HL-60 (cell line): ENCODE results near the gene IL20RA.

ENCODE experiments used
- DNase-seq, 2 experiments: peaks; one replicate each; pipeline ENCODE4 v3.0.0-alpha.2; 2010 to 2020; ENCODE audit warnings: low read depth in 1 of 2, low spot score in 1 of 2
- H3K27ac ChIP-seq: fragments of 250-450 bp; sonication (Bioruptor Pico); replicated peaks from 2 replicates; pipeline ENCODE4 v1.5.1; 2020; ENCODE audit warnings: mild to moderate bottlenecking, moderate library complexity
- H3K27me3 ChIP-seq: fragments of 250-450 bp; sonication (Bioruptor Pico); 2 replicates; pipeline ENCODE4 v1.5.1; 2021; ENCODE audit warnings: mild to moderate bottlenecking, moderate library complexity; ENCODE audit not compliant: insufficient read depth, poor library complexity, severe bottlenecking
- H3K4me3 ChIP-seq: replicated peaks from 2 replicates; pipeline ENCODE4 v1.5.1; 2011; ENCODE audit warnings: mild to moderate bottlenecking, control low read depth, low read length; ENCODE audit not compliant: insufficient read depth
- GABPA ChIP-seq: IDR thresholded peaks from 2 replicates; pipeline ENCODE4 v1.6.1; 2012; ENCODE audit warnings: low read depth
- POLR2AphosphoS5 ChIP-seq: IDR thresholded peaks from 2 replicates; pipeline ENCODE4 v1.6.1; 2012; ENCODE audit warnings: low read depth
- SPI1 ChIP-seq: IDR thresholded peaks from 2 replicates; pipeline ENCODE4 v1.6.1; 2012; ENCODE audit warnings: low read depth, mild to moderate bottlenecking, borderline replicate concordance
- TF ChIP-seq, protein P1 (sequence below): IDR thresholded peaks from 2 replicates; pipeline ENCODE4 v1.6.1; 2012; ENCODE audit warnings: low read depth; ENCODE audit not compliant: insufficient replicate concordance
- TF ChIP-seq, protein P2 (sequence below): IDR thresholded peaks from one replicate; pipeline ENCODE4 v1.5.1; 2011; ENCODE audit warnings: low read length, control low read depth, inconsistent platforms; ENCODE audit not compliant: insufficient read depth

IL20RA gene

DNA sequence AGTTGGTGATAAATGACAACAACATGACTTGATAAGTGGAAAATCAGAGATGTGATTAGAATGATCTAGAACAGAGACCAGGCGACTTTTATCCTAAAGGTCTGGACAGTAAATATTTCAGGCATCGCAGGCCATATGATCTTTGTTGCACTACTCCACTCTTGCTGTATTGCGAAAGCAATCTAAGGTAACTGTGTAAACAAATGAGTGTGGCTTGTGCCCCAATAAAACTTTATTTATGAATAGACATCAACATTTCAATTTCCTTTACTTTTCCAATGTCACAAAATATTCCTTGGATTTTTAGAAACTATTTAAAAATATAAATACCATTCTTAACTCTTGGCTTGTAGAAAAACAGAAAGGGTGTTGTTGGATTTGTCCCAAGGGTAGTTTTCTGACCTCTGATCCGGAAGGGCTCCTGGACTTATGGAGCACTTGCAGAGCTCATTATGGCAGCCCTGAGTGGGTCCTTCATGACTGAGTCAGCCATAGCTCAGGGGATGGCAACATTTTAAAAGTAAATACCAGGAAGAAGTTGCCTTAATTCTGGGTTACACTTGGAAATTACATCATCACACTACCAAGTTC is 34.5 kb downstream of the IL20RA start:
- Histone ChIP-seq H3K4me3 (no peak overlapping the region), H3K27me3 (peaks cover 5% of the 10 kb centered on the region), H3K27ac (no peak overlapping the region)
- DNase-seq, result no peak
- TF ChIP-seq GABPA (no peak), SPI1 (no peak), POLR2AphosphoS5 (no peak)
- TF ChIP-seq, protein P1, sequence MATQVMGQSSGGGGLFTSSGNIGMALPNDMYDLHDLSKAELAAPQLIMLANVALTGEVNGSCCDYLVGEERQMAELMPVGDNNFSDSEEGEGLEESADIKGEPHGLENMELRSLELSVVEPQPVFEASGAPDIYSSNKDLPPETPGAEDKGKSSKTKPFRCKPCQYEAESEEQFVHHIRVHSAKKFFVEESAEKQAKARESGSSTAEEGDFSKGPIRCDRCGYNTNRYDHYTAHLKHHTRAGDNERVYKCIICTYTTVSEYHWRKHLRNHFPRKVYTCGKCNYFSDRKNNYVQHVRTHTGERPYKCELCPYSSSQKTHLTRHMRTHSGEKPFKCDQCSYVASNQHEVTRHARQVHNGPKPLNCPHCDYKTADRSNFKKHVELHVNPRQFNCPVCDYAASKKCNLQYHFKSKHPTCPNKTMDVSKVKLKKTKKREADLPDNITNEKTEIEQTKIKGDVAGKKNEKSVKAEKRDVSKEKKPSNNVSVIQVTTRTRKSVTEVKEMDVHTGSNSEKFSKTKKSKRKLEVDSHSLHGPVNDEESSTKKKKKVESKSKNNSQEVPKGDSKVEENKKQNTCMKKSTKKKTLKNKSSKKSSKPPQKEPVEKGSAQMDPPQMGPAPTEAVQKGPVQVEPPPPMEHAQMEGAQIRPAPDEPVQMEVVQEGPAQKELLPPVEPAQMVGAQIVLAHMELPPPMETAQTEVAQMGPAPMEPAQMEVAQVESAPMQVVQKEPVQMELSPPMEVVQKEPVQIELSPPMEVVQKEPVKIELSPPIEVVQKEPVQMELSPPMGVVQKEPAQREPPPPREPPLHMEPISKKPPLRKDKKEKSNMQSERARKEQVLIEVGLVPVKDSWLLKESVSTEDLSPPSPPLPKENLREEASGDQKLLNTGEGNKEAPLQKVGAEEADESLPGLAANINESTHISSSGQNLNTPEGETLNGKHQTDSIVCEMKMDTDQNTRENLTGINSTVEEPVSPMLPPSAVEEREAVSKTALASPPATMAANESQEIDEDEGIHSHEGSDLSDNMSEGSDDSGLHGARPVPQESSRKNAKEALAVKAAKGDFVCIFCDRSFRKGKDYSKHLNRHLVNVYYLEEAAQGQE, result no peak
- TF ChIP-seq, protein P2, sequence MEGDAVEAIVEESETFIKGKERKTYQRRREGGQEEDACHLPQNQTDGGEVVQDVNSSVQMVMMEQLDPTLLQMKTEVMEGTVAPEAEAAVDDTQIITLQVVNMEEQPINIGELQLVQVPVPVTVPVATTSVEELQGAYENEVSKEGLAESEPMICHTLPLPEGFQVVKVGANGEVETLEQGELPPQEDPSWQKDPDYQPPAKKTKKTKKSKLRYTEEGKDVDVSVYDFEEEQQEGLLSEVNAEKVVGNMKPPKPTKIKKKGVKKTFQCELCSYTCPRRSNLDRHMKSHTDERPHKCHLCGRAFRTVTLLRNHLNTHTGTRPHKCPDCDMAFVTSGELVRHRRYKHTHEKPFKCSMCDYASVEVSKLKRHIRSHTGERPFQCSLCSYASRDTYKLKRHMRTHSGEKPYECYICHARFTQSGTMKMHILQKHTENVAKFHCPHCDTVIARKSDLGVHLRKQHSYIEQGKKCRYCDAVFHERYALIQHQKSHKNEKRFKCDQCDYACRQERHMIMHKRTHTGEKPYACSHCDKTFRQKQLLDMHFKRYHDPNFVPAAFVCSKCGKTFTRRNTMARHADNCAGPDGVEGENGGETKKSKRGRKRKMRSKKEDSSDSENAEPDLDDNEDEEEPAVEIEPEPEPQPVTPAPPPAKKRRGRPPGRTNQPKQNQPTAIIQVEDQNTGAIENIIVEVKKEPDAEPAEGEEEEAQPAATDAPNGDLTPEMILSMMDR, result no peak

DNA sequence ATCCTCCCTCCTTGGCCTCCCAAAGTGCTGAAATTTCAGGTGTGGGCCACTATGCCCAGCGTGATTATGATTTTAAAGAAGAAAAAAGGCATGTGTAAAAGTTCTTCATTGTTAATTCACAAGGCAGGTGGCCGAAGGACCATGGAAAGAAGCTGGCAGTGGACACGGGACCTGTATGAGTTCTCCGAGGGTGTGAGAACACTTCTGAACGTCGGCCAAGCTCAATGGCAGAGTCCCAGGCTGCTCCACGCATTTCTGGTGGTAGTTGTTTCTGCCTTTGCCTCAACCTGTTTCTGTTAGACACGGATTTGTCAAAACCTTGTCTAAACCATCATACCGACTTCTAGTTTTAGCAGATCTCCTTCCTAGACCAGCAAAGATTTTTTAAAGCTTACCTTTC is 36.6 kb downstream of the IL20RA start:
- no peak for DNase-seq
- Histone ChIP-seq H3K27me3 (peaks cover 8% of the 10 kb centered on the region), H3K27ac (no peak overlapping the region), H3K4me3 (no peak overlapping the region)
- TF ChIP-seq POLR2AphosphoS5 (no peak), GABPA (no peak), SPI1 (no peak)
- TF ChIP-seq, protein P1, result no peak
- TF ChIP-seq, protein P2, result no peak

DNA sequence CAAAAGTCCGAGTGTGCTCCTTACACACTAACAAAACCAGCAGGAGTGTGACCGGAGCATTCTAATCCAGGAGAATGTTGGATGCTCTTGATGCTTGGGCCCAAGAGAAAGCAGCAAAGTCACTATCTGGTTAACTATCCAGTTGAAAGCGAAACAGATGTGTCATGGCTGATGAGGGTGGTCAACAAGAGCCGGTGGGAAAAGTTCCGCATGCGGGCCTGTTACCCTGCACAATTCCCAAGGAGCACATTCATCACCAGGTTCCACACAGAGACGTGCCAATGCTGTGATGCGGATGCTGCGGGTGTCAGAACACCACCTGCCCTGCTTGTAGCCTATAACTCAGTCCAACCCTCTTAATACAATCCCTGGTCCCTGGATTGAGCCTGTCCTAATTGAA is 38.7 kb downstream of the IL20RA start:
- Histone ChIP-seq H3K27ac (no peak overlapping the region), H3K4me3 (no peak overlapping the region), H3K27me3 (peaks cover 13% of the 10 kb centered on the region)
- TF ChIP-seq SPI1 (no peak), POLR2AphosphoS5 (no peak), GABPA (no peak)
- TF ChIP-seq, protein P2, result no peak
- TF ChIP-seq, protein P1, result no peak
- DNase-seq, result no peak
